NCI-H82 treated with DMSO at 0.1 percent for 48 hours (cell line): ENCODE measurements around the gene ACOXL.
"Not testable (repeated sequence)": the region's sequence is repeated elsewhere in the genome, so short reads cannot be mapped to it uniquely, and the experiment has no call there.

ENCODE experiments used
- DNase-seq: peaks from one replicate; lab custom pipeline; 2025; ENCODE audit not compliant: unreplicated experiment; lab: John Stamatoyannopoulos, UW

Gene ACOXL

GRCh38 chr2:110959198-110959597, 226.8 kb downstream of the ACOXL start:
- no peak for DNase-seq

- DNase-seq: no peak
Observed at GRCh38 chr2:110960281-110960680, 227.9 kb downstream of the ACOXL start.

GRCh38 chr2:110960954-110961353, 228.6 kb downstream of the ACOXL start:
- no peak for DNase-seq

GRCh38 chr2:110961643-110962042, 229.3 kb downstream of the ACOXL start:
- DNase-seq: not testable (repeated sequence)

GRCh38 chr2:110969696-110970095, 237.3 kb downstream of the ACOXL start:
- no peak for DNase-seq

- DNase-seq: no peak
Observed at GRCh38 chr2:110970201-110970600, 237.8 kb downstream of the ACOXL start.

- DNase-seq: no peak
Observed at GRCh38 chr2:110971811-110972210, 239.4 kb downstream of the ACOXL start.

- no peak for DNase-seq
Observed at GRCh38 chr2:110973262-110973661, 240.9 kb downstream of the ACOXL start.

- DNase-seq: no peak
Observed at GRCh38 chr2:110977403-110977802, 245.0 kb downstream of the ACOXL start.

GRCh38 chr2:110978148-110978547, 245.8 kb downstream of the ACOXL start:
- DNase-seq: no peak

- DNase-seq: no peak
Observed at GRCh38 chr2:110978756-110979470, 246.5 kb downstream of the ACOXL start.

- DNase-seq: no peak
Observed at GRCh38 chr2:110979471-110980338, 247.3 kb downstream of the ACOXL start.

GRCh38 chr2:110980339-110981062, 248.1 kb downstream of the ACOXL start:
- no peak for DNase-seq

GRCh38 chr2:110983133-110983532, 250.8 kb downstream of the ACOXL start:
- no peak for DNase-seq

- DNase-seq: no peak
Observed at GRCh38 chr2:110984694-110985490, 252.5 kb downstream of the ACOXL start.

GRCh38 chr2:110990440-110990839, 258.1 kb downstream of the ACOXL start:
- no peak for DNase-seq

GRCh38 chr2:110991911-110992310, 259.5 kb downstream of the ACOXL start:
- no peak for DNase-seq

- no peak for DNase-seq
Observed at GRCh38 chr2:110992886-110993285, 260.5 kb downstream of the ACOXL start.

- no peak for DNase-seq
Observed at GRCh38 chr2:110993557-110994231, 261.3 kb downstream of the ACOXL start.

GRCh38 chr2:110994250-110994961, 262.0 kb downstream of the ACOXL start:
- DNase-seq: no peak
